Measurements from ENCODE around the gene ELP2.
"Not testable (repeated sequence)": the region's sequence is repeated elsewhere in the genome, so short reads cannot be mapped to it uniquely, and the experiment has no call there.

ELP2 gene

GRCh38 chr18:36187193-36187825 is 57.6 kb downstream of the ELP2 start, which contains the start of gene MOCOS:
Gene MOCOS (plus strand): TSS chr18:36187497. CDS start chr18:36187540, 43 bp downstream.
- in situ Hi-C loops (cut with HindIII; ENCODE audit: low sequenced_read_pairs): no loop called here

- in situ Hi-C loops (cut with HindIII; ENCODE audit: low sequenced_read_pairs): no loop called here
These were observed 58.4 kb downstream of the ELP2 start for GRCh38 chr18:36187826-36188721.

DNA sequence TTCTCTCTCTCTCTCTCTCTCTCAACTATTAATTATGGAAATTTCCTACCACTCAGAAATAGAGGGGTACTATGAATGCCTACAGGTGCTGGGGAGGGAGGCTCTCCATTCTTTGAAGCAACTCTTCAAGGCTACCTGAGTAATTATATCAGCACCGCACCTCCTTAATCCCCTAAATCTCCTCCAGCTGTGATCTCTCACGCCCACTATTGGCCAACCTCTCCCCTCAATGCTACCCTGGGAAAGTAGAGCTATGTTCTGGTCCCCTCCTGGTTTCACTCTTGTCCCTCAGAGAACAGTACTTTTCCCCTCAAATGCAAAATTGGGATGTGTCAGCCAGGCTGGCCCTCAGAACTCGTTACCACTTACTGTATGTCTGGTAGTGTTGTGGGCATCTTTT is 59.2 kb downstream of the ELP2 start:
- in situ Hi-C loops (cut with HindIII; ENCODE audit: low sequenced_read_pairs): no loop called here

GRCh38 chr18:36189486-36189885 is 59.8 kb downstream of the ELP2 start:
- in situ Hi-C loops (cut with HindIII; ENCODE audit: low sequenced_read_pairs): no loop called here

- in situ Hi-C loops (cut with HindIII; ENCODE audit: low sequenced_read_pairs): no loop called here
These were observed 61.6 kb downstream of the ELP2 start for GRCh38 chr18:36191286-36191685.

- in situ Hi-C loops (cut with HindIII; ENCODE audit: low sequenced_read_pairs): no loop called here
These were observed 62.0 kb downstream of the ELP2 start for GRCh38 chr18:36191711-36192110.

DNA sequence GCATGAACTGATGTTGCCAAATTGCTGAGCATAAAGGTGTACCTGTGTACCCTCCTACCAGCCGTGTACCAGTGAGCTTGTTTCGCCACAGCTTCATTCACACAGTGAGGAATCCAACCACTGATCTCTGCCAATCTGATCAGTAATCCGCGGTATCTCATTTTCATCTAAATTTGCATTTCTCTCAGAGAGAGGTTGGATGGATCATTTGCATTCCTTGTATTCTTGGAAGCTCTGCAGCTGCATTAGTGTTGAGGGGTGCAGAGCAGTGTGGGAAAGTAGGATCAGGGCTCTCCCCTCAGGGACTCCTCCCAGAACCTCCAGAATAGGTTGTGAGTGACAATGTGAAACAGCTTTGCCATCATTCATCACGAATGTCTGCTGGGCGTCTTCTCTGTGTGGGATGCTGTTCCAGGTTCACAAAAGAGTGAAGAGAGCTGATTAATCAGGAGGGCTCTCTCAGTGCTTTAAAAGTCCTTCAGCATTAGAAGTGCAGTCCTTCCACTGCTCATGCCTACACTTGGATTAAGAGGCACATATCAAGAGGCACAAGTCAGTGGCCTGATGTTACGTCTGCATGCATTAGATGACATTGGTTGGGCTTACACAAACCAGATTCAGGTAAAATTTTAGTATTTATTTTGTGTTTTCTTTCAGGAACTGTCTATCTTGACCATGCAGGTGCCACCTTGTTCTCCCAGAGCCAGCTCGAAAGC is 65.1 kb downstream of the ELP2 start:
- in situ Hi-C loops (cut with HindIII; ENCODE audit: low sequenced_read_pairs): no loop called here

GRCh38 chr18:36195427-36196122 is 65.9 kb downstream of the ELP2 start:
- in situ Hi-C loops (cut with HindIII; ENCODE audit: low sequenced_read_pairs): no loop called here

DNA sequence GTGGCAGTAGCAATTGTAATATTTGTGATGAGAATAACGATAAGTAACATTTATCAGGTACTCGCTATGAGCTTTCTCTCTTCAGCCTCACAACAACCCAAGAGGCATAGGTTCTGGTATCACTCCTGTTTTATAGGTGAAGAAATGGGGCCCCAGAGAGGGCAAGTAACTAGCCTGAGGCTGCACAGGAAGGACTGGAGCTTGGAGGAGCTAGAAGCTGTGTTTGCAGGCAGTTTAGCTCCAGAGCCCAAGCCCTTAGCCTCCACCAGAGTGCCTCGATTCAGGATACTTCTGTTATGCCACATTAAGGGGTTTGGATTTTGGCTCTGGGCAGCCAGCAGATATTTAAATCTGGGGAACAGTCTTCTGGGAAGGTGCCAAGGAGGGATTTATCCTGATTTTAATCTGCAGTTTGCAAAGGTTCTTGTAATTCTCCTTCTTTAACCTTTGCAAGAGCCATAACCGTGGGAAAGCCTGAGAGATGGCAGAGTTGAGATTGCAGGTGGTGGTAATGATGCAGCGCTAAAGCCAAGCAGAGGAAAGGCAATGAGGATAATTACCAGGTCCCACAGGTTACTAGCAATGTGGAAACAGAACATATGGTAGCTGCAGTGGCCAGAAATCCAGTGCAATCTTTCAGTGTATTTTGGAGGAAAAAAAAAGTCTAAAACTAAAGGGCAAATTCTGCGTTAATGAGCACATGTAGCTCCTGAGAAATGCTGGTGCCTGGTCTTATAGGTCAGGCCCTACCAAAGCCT is 66.7 kb downstream of the ELP2 start:
- in situ Hi-C loops (cut with HindIII; ENCODE audit: low sequenced_read_pairs): no loop called here

DNA sequence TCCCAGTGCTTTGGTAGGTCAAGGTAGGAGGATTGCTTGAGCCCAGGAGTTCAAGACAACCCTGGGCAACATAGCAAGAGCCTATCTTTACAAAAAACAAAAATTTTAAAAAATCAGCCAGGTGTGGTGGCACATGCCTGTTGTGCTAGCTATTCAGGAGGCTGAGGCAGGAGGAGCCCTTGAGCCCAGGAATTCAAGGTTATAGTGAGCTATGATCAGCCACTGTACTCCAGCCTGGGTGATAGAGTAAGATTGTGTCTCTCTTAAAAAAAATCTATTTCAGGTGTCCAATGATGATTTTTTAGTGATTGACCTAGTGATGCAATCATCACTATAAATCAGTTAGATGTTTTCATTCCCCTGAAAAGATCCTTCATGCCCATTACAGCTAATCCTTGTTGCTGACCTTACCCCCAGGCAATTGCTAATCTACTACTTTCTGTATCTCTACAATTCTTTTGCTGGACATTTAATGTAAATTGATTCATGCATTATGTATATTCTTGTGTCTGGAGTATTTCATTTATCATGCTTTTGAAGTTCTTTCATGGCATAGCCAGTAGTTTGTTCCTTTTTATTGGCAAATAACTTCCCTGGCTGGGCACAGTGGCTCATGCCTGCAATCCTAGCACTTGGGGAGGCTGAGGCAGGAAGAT is 67.9 kb downstream of the ELP2 start:
- in situ Hi-C loops (cut with HindIII; ENCODE audit: low sequenced_read_pairs): no loop called here

DNA sequence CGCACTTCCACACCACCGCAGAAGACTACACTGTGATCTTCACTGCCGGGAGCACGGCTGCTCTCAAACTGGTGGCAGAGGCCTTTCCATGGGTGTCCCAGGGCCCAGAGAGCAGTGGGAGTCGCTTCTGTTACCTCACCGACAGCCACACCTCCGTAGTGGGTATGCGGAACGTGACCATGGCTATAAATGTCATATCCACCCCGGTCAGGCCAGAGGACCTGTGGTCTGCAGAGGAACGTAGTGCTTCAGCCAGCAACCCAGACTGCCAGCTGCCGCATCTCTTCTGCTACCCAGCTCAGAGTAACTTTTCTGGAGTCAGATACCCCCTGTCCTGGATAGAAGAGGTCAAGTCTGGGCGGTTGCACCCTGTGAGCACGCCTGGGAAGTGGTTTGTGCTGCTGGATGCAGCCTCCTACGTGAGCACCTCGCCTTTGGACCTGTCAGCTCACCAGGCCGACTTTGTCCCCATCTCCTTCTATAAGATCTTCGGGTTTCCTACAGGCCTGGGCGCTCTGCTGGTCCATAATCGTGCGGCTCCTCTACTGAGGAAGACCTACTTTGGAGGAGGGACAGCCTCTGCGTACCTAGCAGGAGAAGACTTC is 70.1 kb downstream of the ELP2 start:
- in situ Hi-C loops (cut with HindIII; ENCODE audit: low sequenced_read_pairs): no loop called here

DNA sequence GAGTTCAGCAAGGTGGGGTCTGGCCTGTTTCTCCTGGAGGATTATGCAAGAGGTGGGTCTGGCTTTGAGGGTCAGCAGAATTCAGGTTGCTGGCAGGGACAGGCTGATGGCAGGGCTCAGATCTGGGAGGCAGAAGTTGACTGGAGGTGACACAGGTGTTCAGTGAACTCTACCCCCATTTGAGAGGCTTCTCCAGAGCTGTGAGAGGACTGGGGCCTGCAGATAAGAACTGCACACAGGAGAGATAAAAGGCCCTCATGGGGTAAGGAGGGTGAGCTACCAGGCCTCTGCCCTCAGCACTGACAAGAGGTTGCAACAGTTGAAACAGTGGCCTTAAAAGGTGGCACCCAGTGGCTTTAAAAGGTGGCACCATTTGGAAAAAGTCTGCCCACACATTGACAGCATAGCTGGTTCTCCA is 70.7 kb downstream of the ELP2 start:
- in situ Hi-C loops (cut with HindIII; ENCODE audit: low sequenced_read_pairs): no loop called here

GRCh38 chr18:36201765-36202164 is 72.1 kb downstream of the ELP2 start:
- in situ Hi-C loops (cut with HindIII; ENCODE audit: low sequenced_read_pairs): no loop called here

GRCh38 chr18:36203360-36203895 is 73.7 kb downstream of the ELP2 start:
- in situ Hi-C loops (cut with HindIII; ENCODE audit: low sequenced_read_pairs): no loop called here

DNA sequence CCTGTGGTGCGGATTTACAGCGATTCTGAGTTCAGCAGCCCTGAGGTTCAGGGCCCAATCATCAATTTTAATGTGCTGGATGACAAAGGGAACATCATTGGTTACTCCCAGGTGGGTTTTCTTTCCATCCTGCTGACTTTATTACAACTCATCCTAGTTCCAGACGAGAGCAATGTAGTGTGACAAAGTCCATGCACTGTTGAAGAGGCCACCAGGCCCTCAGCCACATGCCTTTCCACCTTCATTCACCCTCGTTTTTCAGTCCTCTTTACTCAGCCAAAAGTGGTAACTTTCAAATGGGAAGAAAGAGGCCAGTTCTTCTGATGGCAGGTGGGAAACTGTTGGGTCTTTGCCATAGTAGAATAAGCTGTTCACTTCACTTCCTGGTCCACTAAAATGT is 75.5 kb downstream of the ELP2 start:
- in situ Hi-C loops (cut with HindIII; ENCODE audit: low sequenced_read_pairs): no loop called here

DNA sequence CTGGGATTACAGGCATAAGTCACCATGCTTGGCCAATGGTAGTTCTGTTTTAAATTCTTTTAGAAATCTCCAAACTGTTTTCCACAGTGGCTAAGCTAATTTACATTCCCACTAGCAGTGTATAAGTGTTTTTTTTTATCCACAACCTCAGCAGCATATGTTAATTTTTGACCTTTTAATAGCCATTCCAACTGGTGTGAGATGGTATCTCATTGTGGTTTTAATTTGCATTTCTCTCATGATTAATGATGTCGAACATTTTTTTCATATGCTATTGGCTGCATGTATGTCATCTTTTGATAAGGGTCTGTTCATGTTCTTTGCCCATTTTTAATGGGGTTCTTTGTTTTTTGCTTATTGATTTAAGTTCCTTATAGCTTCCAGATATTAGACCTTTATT is 77.6 kb downstream of the ELP2 start:
- in situ Hi-C loops (cut with HindIII; ENCODE audit: low sequenced_read_pairs): no loop called here

- in situ Hi-C loops (cut with HindIII; ENCODE audit: low sequenced_read_pairs): not testable (repeated sequence)
These were observed 78.3 kb downstream of the ELP2 start for GRCh38 chr18:36207969-36208368.

DNA sequence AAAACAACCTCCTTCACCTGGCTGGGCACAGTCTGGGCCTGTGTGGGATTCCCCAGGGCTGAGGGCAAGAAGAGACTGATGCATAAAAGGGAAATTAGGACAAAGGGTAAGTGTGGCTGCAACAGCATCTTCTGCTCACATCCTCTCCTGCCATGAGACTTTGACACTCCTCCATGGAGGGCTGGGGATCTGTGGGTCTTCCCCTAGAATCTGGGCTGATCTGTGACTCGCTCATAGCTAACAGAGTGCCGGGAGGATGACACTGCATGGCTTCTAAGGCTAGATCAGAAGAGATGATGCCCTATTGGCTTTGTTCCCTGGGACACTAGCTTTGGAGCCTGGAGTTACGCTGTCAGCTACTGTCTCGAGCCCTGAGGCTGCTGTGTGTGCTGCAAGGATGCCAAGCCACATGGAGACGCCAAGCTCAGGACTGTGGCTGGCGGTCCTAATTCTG is 81.9 kb downstream of the ELP2 start:
- in situ Hi-C loops (cut with HindIII; ENCODE audit: low sequenced_read_pairs): no loop called here
